PFSK-1 (cell line): ENCODE results near the gene ZNF280A.

Experiments used
- FOXP2 ChIP-seq: optimal IDR thresholded peaks from 2 replicates; pipeline ENCODE3; 2011; ENCODE audit warnings: borderline replicate concordance, control low read depth, inconsistent platforms; ENCODE audit not compliant: insufficient read depth; ENCODE audit errors: extremely low read length, extremely low read depth
- POLR2AphosphoS5 ChIP-seq: IDR thresholded peaks from 2 replicates; pipeline ENCODE4 v1.6.1; 2012; ENCODE audit warnings: low read depth, mild to moderate bottlenecking, control low read depth, low read length, moderate library complexity
- SIN3A ChIP-seq: IDR thresholded peaks from 2 replicates; pipeline ENCODE4 v1.6.1; 2012; ENCODE audit warnings: mild to moderate bottlenecking, low read length, moderate library complexity, borderline replicate concordance; ENCODE audit not compliant: insufficient read depth
- TAF1 ChIP-seq: IDR thresholded peaks from 2 replicates; pipeline ENCODE4 v1.6.1; 2012; ENCODE audit warnings: low read length, control low read depth, borderline replicate concordance; ENCODE audit not compliant: insufficient read depth
- TF ChIP-seq, protein P1 (sequence below), 2 experiments: IDR thresholded peaks; 2 replicates each; pipeline versions ENCODE4 v1.6.1 to v1.8.0; 2011 to 2012; ENCODE audit warnings: low read depth in 2 of 2, low read length in 2 of 2, control low read depth in 1 of 2, inconsistent platforms in 1 of 2, mild to moderate bottlenecking in 1 of 2, moderate library complexity in 1 of 2; ENCODE audit not compliant: insufficient read depth in 1 of 2

ZNF280A gene

DNA sequence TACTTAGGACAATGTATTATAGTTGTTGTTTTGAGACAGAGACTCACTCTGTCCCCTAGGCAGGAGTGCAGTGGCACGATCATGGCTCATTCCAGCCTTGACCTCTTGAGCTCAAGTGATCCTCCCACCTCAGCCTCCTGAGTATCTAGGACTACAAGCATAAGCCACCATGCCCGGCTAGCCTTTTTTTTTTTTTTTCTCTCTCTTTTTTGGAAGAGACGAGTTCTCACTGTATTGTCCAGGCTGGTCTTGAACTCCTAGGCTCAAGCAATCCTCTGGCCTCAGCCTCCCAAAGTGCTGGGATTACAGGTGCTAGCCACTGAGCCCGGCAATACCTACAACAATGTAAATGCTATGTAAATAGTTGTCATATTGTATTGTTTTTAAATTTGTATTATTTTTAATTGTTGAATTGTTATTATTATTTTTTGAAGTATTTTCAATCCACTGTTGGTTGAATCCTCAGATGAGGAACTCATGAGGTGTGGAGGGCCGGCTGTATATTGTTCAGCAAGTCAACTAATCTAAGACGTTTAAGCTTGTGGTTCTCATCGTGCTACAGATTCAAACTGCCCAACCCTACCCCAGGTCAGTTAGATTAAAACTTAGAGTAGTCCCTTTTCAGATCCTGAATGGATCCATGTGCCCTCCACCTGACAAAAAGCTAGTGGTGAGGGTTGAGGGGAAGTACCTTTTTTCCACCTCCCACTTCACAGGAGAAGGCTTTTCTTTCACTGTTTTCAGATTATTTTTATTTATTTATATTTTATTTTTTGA is 11.9 kb upstream of the ZNF280A start:
- TF ChIP-seq, protein P1, sequence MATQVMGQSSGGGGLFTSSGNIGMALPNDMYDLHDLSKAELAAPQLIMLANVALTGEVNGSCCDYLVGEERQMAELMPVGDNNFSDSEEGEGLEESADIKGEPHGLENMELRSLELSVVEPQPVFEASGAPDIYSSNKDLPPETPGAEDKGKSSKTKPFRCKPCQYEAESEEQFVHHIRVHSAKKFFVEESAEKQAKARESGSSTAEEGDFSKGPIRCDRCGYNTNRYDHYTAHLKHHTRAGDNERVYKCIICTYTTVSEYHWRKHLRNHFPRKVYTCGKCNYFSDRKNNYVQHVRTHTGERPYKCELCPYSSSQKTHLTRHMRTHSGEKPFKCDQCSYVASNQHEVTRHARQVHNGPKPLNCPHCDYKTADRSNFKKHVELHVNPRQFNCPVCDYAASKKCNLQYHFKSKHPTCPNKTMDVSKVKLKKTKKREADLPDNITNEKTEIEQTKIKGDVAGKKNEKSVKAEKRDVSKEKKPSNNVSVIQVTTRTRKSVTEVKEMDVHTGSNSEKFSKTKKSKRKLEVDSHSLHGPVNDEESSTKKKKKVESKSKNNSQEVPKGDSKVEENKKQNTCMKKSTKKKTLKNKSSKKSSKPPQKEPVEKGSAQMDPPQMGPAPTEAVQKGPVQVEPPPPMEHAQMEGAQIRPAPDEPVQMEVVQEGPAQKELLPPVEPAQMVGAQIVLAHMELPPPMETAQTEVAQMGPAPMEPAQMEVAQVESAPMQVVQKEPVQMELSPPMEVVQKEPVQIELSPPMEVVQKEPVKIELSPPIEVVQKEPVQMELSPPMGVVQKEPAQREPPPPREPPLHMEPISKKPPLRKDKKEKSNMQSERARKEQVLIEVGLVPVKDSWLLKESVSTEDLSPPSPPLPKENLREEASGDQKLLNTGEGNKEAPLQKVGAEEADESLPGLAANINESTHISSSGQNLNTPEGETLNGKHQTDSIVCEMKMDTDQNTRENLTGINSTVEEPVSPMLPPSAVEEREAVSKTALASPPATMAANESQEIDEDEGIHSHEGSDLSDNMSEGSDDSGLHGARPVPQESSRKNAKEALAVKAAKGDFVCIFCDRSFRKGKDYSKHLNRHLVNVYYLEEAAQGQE (IDR thresholded peaks at IDR 0.05; ENCODE audit: insufficient read depth in 1 of 2, low read depth in 2 of 2, low read length in 2 of 2): no peak
- TF ChIP-seq POLR2AphosphoS5: no peak
- TF ChIP-seq SIN3A: no peak
- TF ChIP-seq FOXP2: no peak
- no peak for TF ChIP-seq TAF1

DNA sequence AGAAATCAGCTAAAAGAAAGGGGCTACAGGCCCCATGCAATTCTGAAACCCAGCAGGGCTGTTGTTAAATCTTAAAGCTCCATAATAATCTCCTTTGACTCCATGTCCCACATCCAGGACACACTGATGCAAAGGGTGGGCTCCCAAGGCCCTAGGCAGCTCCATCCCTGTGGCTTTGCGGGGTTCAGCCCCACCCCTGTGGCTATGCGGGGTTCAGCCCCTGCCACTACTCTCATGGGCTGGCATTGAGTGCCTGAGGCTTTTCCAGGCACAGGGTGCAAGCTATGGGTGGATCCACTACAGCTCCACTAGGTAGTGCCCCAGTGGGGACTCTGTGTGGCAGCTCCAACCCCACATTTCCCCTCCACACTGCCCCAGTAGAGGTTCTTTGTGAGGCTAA is 8.7 kb upstream of the ZNF280A start:
- TF ChIP-seq FOXP2: no peak
- TF ChIP-seq, protein P1 (IDR thresholded peaks at IDR 0.05; ENCODE audit: insufficient read depth in 1 of 2, low read depth in 2 of 2, low read length in 2 of 2): no peak
- TF ChIP-seq SIN3A: no peak
- no peak for TF ChIP-seq POLR2AphosphoS5
- no peak for TF ChIP-seq TAF1

DNA sequence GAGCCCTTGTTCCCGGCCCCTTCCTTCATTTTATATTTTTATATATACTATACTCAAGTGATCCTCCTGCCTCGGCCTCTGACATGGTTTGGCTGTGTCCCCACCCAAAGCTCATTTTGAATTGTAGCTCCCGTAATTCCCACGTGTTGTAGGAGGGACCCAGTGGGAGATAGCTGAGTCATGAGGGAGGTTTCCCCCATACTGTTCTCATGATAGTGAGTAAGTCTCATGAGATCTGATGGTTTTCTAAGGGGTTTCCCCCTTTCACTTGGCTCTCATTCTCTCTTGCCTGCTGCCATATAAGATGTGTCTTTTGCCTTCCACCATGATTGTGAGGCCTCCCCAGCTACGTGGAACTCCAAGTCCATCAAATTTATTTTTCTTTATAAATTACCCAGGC is 7.2 kb upstream of the ZNF280A start:
- TF ChIP-seq TAF1 (no peak), SIN3A (no peak), POLR2AphosphoS5 (no peak), FOXP2 (no peak)
- TF ChIP-seq, protein P1 (IDR thresholded peaks at IDR 0.05; ENCODE audit: insufficient read depth in 1 of 2, low read depth in 2 of 2, low read length in 2 of 2): no peak

DNA sequence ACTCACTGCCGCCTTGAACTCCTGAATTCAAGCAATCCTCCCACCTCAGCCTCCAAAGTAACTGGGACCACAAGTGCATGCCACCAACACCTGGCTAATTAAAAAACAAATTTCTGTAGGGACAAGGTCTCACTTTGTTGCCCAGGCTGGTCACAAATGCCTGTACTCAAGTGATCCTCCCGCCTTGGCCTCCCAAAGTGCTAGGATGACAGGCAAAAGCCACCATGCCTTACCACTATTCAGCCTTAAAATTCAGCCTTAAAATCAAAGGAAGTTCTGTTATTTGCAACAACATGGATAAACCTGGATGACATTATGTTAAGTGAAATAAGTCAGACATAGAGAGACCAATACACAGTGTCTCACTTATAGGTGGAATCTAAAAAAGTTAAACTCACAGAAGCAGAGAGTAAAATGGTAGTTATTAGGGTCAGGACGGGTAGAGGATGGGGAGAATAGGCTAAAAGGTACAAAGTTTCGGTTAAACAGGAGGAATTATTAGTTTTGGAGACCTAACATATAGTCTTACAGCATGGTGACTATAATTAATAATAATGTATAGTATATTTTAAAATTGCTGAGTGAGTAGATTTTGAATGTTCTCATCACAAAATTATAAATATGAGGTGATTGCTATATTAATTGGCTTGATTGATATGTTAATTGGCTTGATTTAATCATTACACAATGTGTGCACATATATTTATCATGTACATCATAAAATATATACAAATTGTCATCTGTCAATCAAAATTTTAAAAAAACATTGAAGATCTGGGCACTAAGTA is 6.2 kb upstream of the ZNF280A start:
- TF ChIP-seq POLR2AphosphoS5 (no peak), FOXP2 (no peak), TAF1 (no peak), SIN3A (no peak)
- TF ChIP-seq, protein P1 (IDR thresholded peaks at IDR 0.05; ENCODE audit: insufficient read depth in 1 of 2, low read depth in 2 of 2, low read length in 2 of 2): no peak
